PC-3 (cell line): Measurements from ENCODE around the gene SLC27A5.

ENCODE experiments used
- EZH2phosphoT487 ChIP-seq: fragments of 300-600 bp; sonication (generic); IDR thresholded peaks from 2 replicates; pipeline ENCODE4 v1.6.1; 2018; ENCODE audit warnings: mild to moderate bottlenecking, antibody characterized with exemption, low read length, borderline replicate concordance
- TF ChIP-seq, protein P1 (sequence below): fragments of 300-600 bp; sonication (generic); conservative IDR thresholded peaks from 2 replicates; pipeline ENCODE4 v1.5.1; 2017; ENCODE audit warnings: antibody characterized with exemption, low read depth, mild to moderate bottlenecking, low read length

DNA sequence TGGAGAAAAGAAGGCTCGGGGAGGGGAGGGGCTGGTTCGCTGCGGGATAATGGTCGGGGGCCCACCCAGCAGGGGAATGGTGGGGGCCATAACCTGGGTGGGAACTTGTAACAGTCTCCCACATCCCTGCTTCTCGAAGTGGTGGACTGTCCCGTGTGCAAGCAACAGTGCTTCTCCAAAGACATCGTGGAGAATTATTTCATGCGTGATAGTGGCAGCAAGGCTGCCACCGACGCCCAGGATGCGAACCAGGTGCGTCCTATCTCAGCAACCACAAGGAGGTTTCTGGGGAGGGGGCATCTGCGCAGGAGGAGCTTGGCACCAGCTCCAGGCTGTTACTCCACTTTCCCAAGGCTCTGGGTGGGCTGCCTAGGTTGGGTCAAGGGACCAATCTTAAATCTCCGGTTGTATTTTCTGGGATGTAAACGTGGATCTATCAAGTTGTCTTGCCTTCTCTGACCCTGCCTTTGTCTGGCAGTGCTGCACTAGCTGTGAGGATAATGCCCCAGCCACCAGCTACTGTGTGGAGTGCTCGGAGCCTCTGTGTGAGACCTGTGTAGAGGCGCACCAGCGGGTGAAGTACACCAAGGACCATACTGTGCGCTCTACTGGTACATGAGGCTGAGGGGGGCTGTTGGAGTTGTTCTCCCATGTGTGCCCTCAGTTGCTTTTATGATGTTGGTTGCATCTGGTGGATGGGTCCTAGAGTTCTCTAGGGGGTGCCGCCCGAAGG, 33.7 kb upstream of the SLC27A5 start:
- TF ChIP-seq, protein P1, sequence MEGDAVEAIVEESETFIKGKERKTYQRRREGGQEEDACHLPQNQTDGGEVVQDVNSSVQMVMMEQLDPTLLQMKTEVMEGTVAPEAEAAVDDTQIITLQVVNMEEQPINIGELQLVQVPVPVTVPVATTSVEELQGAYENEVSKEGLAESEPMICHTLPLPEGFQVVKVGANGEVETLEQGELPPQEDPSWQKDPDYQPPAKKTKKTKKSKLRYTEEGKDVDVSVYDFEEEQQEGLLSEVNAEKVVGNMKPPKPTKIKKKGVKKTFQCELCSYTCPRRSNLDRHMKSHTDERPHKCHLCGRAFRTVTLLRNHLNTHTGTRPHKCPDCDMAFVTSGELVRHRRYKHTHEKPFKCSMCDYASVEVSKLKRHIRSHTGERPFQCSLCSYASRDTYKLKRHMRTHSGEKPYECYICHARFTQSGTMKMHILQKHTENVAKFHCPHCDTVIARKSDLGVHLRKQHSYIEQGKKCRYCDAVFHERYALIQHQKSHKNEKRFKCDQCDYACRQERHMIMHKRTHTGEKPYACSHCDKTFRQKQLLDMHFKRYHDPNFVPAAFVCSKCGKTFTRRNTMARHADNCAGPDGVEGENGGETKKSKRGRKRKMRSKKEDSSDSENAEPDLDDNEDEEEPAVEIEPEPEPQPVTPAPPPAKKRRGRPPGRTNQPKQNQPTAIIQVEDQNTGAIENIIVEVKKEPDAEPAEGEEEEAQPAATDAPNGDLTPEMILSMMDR = no peak
- no peak for TF ChIP-seq EZH2phosphoT487
